ENCODE results near the gene NEURL1B.
"Not testable (repeated sequence)": the region's sequence is repeated elsewhere in the genome, so short reads cannot be mapped to it uniquely, and the experiment has no call there.

The NEURL1B gene

GRCh38 chr5:172647352-172648012 lies 6.4 kb downstream of the NEURL1B start:
- H3K4me2 ChIP-seq, result no peak overlapping the region
- H4K20me1 ChIP-seq (ENCODE audit: insufficient read depth), result no peaks in the 10 kb centered on the region
- no peaks in the 10 kb centered on the region for H3K79me2 ChIP-seq (ENCODE audit: insufficient read depth, low read depth)
- TF ChIP-seq CTCF (conservative IDR thresholded peaks at IDR 0.05; ENCODE audit: low read depth, low read length), result no peak
- H3K27me3 ChIP-seq (ENCODE audit: insufficient read depth, low read depth), result no peaks in the 10 kb centered on the region
- no peak overlapping the region for H3K9ac ChIP-seq
- H3K27ac ChIP-seq, result no peak overlapping the region
- no peaks in the 10 kb centered on the region for H3K4me1 ChIP-seq (ENCODE audit: low read depth, poor library complexity, severe bottlenecking)
- no peak overlapping the region for H3K4me3 ChIP-seq (IDR thresholded peaks at IDR 0.05; ENCODE audit: insufficient read depth, low read depth, low read length)
- no peaks in the 10 kb centered on the region for H3K36me3 ChIP-seq (ENCODE audit: insufficient read depth)
- no peak overlapping the region for H2AFZ ChIP-seq (ENCODE audit: low read depth)

- H3K4me1 ChIP-seq (ENCODE audit: low read depth, poor library complexity, severe bottlenecking), result no peaks in the 10 kb centered on the region
- TF ChIP-seq CTCF (conservative IDR thresholded peaks at IDR 0.05; ENCODE audit: low read depth, low read length), result no peak
- H3K4me3 ChIP-seq (IDR thresholded peaks at IDR 0.05; ENCODE audit: insufficient read depth, low read depth, low read length), result no peak overlapping the region
- no peaks in the 10 kb centered on the region for H3K79me2 ChIP-seq (ENCODE audit: insufficient read depth, low read depth)
- no peak overlapping the region for H3K27ac ChIP-seq
- no peaks in the 10 kb centered on the region for H3K27me3 ChIP-seq (ENCODE audit: insufficient read depth, low read depth)
- H3K9ac ChIP-seq, result no peak overlapping the region
- H3K36me3 ChIP-seq (ENCODE audit: insufficient read depth), result no peaks in the 10 kb centered on the region
- H2AFZ ChIP-seq (ENCODE audit: low read depth), result no peak overlapping the region
- no peaks in the 10 kb centered on the region for H4K20me1 ChIP-seq (ENCODE audit: insufficient read depth)
- no peak overlapping the region for H3K4me2 ChIP-seq
Measured at GRCh38 chr5:172648013-172648381, 6.9 kb downstream of the NEURL1B start.

- no peaks in the 10 kb centered on the region for H3K36me3 ChIP-seq (ENCODE audit: insufficient read depth)
- H3K79me2 ChIP-seq (ENCODE audit: insufficient read depth, low read depth), result no peaks in the 10 kb centered on the region
- no peak overlapping the region for H3K27ac ChIP-seq
- no peak overlapping the region for H3K4me3 ChIP-seq (IDR thresholded peaks at IDR 0.05; ENCODE audit: insufficient read depth, low read depth, low read length)
- no peaks in the 10 kb centered on the region for H4K20me1 ChIP-seq (ENCODE audit: insufficient read depth)
- no peaks in the 10 kb centered on the region for H3K27me3 ChIP-seq (ENCODE audit: insufficient read depth, low read depth)
- H3K9ac ChIP-seq, result no peak overlapping the region
- H3K4me1 ChIP-seq (ENCODE audit: low read depth, poor library complexity, severe bottlenecking), result no peaks in the 10 kb centered on the region
- no peak overlapping the region for H3K4me2 ChIP-seq
- TF ChIP-seq CTCF (conservative IDR thresholded peaks at IDR 0.05; ENCODE audit: low read depth, low read length), result no peak
- no peak overlapping the region for H2AFZ ChIP-seq (ENCODE audit: low read depth)
Measured at GRCh38 chr5:172648755-172649154, 7.7 kb downstream of the NEURL1B start.

GRCh38 chr5:172656496-172656895 lies 15.4 kb downstream of the NEURL1B start:
- H3K9ac ChIP-seq; H4K20me1 ChIP-seq (ENCODE audit: insufficient read depth); H3K79me2 ChIP-seq (ENCODE audit: insufficient read depth, low read depth); H3K4me1 ChIP-seq (ENCODE audit: low read depth, poor library complexity, severe bottlenecking); H3K27ac ChIP-seq; H2AFZ ChIP-seq (ENCODE audit: low read depth); H3K27me3 ChIP-seq (ENCODE audit: insufficient read depth, low read depth); H3K4me2 ChIP-seq; H3K4me3 ChIP-seq (IDR thresholded peaks at IDR 0.05; ENCODE audit: insufficient read depth, low read depth, low read length); H3K36me3 ChIP-seq (ENCODE audit: insufficient read depth): not testable (repeated sequence)

- not testable (repeated sequence) for H3K4me3 ChIP-seq (IDR thresholded peaks at IDR 0.05; ENCODE audit: insufficient read depth, low read depth, low read length); H2AFZ ChIP-seq (ENCODE audit: low read depth); H3K36me3 ChIP-seq (ENCODE audit: insufficient read depth); H3K9ac ChIP-seq; H3K27me3 ChIP-seq (ENCODE audit: insufficient read depth, low read depth); H4K20me1 ChIP-seq (ENCODE audit: insufficient read depth); H3K27ac ChIP-seq; H3K4me1 ChIP-seq (ENCODE audit: low read depth, poor library complexity, severe bottlenecking); H3K79me2 ChIP-seq (ENCODE audit: insufficient read depth, low read depth); H3K4me2 ChIP-seq
Measured at GRCh38 chr5:172657524-172658233, 16.6 kb downstream of the NEURL1B start.

All from KMS-11 (cell line).